HG02973 (cell line): ENCODE data around the gene TEX35.
"Not testable (repeated sequence)": the region's sequence is repeated elsewhere in the genome, so short reads cannot be mapped to it uniquely, and the experiment has no call there.

Experiments used
- ATAC-seq: cut with Tn5 transposase; IDR thresholded peaks from one replicate; pipeline ENCODE4 v1.9.1; 2021; ENCODE audit warnings: moderate library complexity; ENCODE audit not compliant: unreplicated experiment

The TEX35 gene

DNA sequence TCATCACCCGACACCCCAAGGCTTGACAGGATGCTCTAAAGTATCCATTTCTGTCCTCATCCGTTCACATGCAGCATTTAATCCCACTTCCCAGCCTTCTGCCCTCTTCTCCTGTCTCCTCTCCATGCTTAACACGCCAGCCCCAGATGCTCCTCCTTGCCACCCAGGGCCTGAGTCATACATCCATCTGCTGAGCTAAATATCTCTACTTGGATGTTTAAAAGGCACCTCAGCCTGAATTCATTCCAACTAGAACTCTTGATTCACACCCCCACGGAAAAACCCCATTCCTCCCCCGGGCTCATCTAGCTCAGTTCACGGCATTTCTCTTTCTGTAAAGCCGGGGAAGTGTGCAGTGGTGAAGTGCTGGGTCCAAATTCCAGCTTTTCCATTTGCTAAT, 27.7 kb downstream of the TEX35 start:
- ATAC-seq, result no peak

DNA sequence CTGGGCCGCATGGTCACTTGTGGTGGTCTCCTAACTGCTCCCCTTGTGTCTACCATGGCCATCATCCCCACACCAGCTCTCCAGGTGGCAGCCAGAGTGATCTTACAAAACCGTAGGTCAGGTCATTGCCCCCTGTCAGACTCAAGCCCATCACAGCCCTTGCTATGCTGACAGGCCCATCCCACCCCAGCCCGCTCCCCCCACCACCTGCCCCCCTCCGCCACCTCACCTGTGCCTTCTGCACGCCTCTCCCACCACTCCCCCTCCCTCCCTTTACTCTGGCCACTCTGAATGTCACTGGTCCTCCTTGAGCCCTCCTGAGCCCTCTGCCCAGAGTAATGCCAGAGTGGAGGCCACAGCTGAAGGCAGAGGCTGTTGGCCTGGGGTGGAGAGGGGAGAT, 28.5 kb downstream of the TEX35 start:
- no peak for ATAC-seq

DNA sequence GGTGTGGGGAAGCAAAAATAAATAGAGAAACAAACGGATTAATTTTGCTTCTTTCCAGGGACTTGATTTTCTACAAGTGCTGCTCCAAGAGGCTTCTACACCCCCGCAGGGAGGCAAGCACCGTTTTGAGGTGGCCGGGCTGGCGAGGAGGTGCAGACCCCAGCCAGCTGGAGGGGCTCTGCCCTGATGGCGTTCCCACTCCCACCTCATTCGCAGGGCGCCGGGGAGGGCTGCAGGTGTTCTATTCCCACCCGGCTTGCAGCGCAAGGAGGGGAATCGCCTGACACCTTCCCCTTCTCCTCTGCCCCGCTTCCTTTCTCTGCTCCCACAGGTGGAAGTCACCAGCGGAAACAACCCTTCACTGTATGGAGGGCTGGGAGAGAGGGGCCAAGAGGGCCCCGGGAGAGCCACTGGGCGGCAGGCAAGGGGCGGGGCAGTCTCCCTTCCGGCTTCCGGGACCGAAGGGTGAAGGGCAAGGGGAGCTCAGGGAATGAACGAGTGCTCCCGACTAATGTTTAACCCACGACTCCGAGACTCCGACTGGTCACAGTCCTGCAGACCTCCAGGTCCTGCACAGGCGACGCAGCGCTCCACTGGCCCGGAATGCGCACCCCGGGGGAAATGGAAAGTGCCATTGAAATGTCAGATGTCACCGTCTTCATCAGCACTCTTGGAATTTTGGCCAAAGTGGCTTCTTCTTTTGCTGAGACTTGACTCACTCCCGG, 29.1 kb downstream of the TEX35 start:
- peak; percentile 32 for ATAC-seq

DNA sequence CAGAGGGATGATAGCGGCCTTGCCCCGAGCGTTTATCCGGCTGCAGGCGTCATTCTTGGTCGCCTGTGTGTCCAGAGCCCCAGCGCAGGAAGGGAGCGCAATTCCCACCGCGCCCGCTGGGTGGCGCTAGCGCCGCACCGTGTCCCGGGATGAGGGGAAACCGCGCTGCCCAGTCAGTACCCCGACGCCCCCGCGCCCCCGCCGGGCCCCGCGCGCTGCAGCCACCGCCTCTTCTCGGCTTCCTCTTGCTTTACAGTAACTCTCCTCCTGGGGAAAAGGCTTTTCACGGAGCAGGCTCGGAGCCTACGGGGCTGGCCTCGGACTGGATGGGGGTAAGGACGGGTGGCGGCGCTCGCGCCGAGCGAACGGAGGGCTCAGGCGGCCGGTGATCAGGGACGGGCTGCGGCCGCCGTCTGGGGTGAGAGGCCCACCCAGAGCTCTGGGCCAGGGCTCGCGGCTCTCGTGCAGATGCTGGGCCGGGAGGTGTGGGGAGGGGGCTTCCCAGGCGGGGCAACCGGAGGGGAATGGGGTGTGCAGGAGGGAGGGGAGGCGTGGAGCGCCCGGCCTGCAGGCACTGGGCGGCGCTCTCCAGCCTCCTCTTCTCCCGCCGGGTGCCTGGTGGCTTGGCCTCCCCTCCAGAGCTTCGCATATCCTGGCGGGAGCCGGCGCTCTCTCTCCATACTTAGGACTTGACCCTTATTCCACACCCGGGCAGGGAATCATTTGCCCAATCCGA, 29.8 kb downstream of the TEX35 start:
- peak; percentile 67 for ATAC-seq

DNA sequence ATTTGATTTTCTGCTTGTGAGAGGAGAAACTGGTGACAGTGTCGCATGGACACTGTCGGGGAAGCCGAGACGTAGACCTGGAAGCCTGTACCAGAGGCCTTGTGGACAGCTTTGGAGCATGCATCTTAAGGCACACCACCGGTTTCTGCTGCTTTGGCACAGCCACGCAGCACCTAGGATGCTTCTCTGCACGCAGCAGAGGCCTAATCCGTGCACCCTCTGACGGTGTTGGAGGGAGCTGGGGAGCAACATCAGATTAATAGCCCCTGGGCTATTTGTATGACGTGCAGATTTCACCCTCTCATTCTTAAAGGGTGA, 30.3 kb downstream of the TEX35 start:
- peak; percentile 33 for ATAC-seq

DNA sequence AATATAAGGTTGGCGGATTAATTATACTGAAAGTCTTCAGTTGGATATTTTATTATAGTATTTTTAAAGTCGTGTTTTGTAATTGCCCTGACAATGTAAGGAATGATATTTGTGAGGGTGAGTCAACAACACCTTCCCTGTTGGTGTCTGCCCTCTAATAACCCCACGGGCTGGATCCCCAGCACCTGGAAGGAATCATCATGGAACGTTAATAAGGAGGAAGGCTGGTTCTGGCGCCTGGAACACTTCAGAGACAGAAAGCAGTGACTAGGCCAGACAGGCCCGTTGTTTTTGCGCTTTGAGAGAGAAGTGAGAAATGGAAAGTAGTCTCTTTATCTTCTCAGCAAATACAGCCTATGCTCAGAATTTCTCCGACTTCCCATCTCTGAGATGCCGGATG, 31.6 kb downstream of the TEX35 start:
- ATAC-seq, result no peak

DNA sequence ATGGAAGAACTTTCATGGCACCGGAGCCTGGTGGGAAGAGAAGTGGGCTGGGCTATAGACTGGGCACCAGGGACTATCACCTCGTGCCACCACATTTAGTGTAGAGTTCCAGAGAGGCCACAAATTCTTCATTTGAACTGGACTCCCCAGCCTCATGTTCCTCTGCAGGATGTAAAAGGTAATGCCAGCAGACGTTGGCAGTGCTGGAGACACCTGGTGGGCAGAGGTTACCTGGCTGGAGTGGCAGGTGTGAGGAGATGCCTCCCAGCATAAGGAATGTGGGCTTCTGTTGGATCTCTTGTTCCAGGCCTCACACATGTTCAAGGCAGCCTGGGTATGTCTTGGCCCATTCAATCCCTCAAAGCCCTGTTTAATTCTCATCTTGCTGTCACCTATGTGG, 35.2 kb downstream of the TEX35 start:
- ATAC-seq, result no peak

DNA sequence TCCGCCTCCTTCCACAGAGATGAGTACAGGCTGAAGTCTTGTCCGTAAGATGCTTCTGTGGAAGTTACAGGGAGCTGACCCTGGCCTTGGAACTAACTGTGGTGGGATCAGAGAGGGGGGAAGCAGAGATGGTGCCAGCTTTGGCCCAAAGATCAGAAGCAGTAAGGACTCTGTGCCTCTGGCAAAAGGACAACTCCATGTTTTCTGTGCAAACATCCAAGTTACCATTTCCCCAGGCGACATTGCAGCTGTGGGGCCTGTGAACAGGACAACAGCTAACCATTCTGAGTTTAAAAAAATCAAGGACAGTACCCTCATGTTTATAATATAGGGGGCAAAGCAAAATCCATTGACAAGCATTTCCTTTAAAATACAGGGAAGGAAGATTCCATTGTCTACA, 38.4 kb downstream of the TEX35 start:
- ATAC-seq, result no peak

DNA sequence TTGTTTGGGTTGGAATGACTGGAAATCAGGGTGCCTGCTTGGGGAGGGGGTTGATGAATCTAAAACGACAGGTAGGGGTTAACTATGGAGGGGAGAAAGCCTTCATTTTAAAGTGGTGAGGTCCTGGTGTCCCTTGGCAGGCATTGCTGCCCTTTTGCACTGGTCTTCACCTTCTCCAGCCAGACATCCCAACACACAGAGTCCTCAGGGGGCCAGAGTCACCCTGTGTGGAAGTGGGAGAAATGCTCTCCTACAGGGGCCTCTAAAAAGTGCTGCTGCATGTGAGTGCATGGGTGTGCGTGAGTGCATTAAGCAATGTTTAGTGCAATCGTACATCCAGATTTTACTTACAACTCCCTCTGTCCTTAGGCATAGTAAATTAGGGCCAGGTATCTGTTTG, 39.0 kb downstream of the TEX35 start:
- ATAC-seq, result no peak

DNA sequence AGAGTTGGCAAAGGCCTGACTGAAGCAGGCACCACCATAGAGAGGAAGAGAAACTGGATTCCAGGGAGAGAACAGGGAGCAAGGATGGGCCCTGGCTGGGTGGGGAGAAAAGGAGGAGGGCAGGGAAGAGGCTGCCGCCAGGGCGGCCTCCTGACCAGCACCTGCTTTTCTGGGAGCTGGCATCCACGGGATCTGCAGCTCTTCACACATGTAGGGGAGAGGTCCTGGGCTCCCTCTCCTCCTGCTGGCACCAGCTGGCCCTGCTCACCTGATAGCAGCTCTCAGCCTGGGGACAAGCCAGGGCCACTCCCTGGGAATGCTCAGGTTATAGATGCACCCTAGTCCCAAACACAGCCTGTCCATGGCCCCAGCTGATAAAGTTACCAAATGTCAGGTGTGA, 39.9 kb downstream of the TEX35 start:
- ATAC-seq, result no peak

DNA sequence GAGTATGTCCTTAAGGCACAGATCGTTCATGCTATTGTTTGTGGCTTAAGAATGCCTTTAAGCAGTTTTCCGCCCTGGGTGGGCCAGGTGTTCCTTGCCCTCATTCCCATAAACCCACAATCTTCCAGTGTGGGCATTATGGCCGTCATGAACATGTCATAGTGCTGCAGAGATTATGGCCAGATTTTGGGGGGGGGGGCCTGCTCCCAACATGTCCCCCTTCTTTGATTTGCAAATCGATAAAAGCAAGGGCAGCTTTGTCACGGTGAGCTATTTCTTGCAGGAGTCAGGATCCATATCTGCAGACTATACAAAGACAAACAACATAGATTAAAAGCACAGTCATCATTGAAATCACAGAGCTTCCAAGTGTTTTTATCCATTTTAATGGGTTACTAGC, 41.4 kb downstream of the TEX35 start:
- not testable (repeated sequence) for ATAC-seq

DNA sequence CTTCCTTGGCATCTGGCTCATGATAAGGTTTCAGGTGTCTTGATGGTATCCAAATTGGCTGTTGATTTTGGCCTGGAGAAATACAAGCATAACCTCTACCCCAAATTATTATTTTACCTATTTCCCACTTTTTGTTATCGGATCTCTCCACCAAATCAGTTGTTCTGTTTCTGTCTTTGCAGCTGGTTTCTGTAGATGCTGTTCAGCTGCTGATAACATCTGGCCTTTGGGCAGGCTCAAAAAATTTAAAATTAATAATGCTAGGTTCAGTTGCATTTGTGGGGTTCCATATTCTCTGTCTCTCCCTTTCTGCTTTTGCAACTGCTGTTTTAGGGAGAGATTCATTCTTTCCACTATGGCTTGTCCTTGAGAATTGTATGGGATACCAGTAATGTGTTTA, 42.7 kb downstream of the TEX35 start:
- not testable (repeated sequence) for ATAC-seq

DNA sequence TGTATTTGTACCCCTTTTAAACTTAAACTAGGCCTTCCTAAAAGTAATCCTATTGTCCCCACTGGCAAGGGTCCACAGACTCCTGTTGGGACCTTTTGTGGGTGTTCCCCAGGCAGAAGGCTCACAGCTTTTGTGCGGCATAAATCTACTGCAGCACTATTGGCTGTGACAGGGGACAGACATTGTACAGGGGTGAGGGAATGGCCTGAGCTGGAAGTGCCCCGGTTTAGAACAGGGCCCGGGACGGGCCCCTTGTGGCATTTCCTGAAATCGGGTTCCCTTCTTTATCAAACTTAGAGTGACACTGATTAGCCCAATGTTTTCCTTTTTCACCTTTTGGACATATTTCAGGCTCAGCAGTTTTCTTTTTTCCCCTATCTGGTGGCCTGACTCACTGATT, 45.9 kb downstream of the TEX35 start:
- not testable (repeated sequence) for ATAC-seq

DNA sequence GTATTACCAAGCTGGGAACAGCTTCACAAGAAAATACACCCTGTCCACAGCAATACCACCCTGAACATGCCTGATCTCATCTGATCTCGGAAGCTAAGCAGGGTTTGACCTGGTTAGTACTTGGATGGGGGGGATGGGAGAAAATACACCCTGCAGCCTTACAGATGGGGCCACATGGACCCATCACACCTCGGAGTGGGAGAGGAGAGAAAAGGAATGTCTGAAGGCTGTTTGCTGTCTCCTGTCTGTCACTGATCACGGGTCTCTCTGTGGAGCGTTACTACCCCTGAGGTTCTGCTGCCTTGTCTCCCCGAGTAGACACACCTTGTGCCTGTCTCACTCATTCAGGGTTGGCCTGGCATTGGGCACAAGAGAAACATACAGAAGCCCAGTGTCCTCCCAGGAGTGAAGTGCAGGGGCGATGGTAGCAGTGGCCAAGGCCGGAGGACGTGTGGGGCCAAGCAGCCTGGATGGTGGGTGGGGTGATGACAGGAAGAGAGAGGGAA, 48.0 kb downstream of the TEX35 start:
- ATAC-seq, result no peak

DNA sequence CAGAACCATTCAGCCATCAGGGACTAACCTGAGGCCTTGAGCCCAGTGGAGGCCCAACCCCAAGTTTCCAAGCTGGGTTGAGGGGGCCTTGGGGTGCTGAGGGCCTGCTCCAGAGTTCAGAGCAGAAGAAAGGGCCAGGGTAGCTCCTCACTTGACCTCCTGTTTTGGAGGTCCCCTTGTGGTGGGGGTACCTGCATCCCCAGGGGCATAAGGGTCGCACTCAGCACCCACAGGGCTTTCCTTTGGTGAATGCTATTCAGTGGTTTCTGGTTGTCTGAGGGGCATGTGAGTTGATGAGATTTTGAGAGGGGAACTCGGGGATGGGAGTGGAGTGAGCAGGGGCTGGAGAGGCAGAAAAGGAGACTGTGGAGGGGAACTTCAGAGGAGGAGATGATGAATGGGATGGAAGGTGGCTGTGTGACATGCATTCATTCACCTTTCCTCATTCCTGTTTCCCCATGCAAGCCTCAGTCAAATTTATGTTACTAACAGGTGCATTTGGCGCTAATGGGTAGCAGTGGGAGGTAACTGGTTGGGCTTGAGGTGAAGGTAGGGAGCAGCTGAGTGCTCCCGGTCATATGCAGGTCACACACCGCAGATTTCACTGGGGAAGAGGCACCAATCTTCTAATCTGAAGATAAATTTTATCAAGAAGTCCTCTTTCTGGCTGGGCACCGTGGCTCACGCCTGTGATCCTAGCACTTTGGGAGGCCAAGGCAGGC, 50.4 kb downstream of the TEX35 start:
- no peak for ATAC-seq

DNA sequence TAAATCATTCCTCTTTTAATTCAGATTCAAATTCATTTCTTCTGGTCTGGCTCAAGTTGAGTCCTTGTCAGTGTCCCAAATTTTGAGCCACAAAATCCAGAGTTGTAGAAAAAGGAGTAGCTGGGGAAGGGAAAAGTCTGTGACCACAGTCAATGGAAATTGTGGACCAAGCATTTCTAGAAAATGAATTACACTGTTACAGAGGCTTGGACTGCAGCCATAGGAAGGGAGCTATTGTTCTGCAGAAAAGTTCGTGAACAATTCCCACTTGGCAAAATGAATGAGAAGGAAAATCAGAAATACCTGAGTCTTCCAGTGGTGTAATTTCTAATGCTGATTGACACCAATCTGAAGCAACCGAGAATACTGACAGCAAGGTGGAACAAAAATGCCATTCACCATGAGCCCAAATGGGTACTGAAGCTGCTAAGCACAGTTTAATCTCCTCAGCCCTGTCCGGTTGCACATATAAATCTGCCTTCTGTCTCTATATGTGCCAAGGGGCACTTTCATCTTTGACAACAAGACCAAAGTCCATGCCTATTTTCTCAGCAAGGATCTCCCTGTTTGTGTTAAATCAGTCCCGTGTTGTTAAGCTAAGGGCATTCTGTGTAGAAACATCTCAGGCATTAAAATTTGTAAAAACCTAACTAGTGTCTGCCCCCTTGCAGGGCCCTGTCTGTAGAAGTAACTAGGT, 51.3 kb downstream of the TEX35 start:
- ATAC-seq, result no peak

DNA sequence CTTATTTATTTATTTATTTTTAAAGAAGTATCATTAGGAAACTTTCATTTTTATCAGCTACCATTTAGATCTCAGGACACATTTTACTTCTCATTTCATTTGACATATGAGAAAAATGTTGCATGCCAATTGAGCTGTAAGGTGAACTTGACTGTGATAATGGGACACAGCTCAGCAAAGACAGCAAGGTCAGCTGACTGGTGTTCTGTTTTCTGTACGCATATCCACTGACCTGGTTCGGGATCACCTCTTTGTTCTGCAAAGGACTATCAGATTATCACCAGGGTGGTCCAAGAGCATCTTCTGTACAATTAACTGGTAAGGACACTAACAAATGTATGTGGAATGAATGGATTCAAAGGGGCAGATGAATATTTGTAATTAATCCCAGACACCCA, 51.9 kb downstream of the TEX35 start:
- no peak for ATAC-seq

DNA sequence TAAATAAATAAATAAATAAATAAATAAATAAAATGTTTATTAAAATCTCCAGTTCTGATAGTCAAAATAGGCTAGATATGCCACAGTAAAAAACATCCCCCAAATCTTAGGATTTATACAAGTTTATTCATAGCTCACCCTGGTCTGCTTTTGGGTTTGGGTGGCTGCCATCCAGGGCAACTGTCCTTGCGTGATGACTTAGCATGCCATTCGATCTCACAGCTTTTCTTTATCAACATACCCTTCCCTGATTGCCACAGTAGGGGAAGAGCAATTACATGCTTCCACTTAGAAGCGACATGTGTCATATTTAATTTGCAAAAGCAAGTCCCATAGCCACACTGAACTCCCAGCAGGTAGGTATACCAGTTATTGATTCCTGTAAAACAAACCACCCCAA, 52.7 kb downstream of the TEX35 start:
- ATAC-seq, result no peak

DNA sequence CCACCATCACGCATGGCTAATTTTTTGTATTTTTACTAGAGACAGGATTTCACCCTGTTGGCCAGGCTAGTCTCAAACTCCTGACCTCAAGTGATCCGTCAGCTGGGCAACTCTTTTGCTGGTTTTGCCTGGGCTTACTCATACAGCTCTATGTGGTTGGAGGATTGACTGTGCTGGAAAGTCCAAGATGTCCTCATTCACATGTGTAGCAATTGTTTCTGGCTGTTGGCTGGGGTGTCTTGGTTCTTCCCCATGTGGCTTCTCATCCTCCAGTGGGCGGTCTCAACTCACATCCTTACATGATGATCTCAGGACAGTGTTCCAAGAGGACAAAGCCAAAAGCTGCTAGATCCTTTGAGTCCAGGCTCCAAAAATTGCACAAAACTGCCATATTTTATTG, 53.3 kb downstream of the TEX35 start:
- peak; percentile 87 for ATAC-seq

DNA sequence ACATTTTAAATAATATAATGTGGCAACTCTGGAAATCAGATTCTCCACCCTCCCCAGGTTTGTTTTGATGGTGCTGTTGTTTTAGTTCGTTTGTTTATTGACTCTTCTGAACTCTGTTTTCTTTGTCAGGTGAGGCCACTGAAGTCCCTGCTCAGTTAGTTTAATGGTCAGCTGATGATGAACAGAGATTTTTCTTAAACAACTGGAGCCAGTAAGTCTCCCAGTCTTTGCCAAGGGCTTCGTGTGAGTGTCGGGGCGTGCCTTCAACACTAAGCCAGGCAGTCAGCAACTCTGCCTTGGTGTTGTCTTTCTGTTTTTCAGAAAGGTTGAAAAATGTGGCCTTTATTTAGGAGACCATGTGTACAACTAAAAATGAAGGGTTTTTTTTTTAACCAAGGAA, 58.9 kb downstream of the TEX35 start:
- ATAC-seq, result no peak
